Heart left ventricle (tissue), 13 donors: Measurements from ENCODE around the gene SLC25A10.

Source experiments
- CTCF ChIP-seq, 12 donors: fragments of 200-600 bp; sonication (generic) in 4 of 12; IDR thresholded peaks; one replicate each; pipeline versions ENCODE4 v1.5.0 to v1.8.0; 2018 to 2022; ENCODE audit warnings: antibody characterized with exemption in 12 of 12, mild to moderate bottlenecking in 5 of 12
- POLR2A ChIP-seq, 2 donors: fragments of 450-650 bp; IDR thresholded peaks; one replicate each; pipeline ENCODE4 v1.6.1; 2017; ENCODE audit warnings: antibody characterized with exemption in 2 of 2, mild to moderate bottlenecking in 2 of 2, moderate library complexity in 2 of 2
- donor health status: ischemic (EF 13 %, LVEDD 7.1; RV severe dilation, severe dysfunction).
- donor health status: DM: no; HTN: yes; CAD: no.
- donor health status: DM: no; HTN: no; CAD: no.
- donor health status: ischemic (EF 25% LVEDD 6.9; RV normal size, moderate dysfunction).
- donor health status: ischemic (EF 25% LVEDD 5.7; RV mildly dilated, moderate dysfunction).
- donor health status: ischemic (EF 35%, LVEDD 5.7; RV mildly dilated, moderate dysfunction).
- donor health status: nonischemic (EF 11% LVEDD 7.7; RV severe dilation, severe dysfunction).
- donor health status: DM: yes; HTN: yes; CAD: no.
- donor health status: PGD.
- donor health status: ischemic (EF 29% LVEDD 5.4; RV normal size, mild dysfunction).
- donor health status: nonischemic (EF 23%, LVEDD 6.1; RV moderate dilation, normal function).

DNA sequence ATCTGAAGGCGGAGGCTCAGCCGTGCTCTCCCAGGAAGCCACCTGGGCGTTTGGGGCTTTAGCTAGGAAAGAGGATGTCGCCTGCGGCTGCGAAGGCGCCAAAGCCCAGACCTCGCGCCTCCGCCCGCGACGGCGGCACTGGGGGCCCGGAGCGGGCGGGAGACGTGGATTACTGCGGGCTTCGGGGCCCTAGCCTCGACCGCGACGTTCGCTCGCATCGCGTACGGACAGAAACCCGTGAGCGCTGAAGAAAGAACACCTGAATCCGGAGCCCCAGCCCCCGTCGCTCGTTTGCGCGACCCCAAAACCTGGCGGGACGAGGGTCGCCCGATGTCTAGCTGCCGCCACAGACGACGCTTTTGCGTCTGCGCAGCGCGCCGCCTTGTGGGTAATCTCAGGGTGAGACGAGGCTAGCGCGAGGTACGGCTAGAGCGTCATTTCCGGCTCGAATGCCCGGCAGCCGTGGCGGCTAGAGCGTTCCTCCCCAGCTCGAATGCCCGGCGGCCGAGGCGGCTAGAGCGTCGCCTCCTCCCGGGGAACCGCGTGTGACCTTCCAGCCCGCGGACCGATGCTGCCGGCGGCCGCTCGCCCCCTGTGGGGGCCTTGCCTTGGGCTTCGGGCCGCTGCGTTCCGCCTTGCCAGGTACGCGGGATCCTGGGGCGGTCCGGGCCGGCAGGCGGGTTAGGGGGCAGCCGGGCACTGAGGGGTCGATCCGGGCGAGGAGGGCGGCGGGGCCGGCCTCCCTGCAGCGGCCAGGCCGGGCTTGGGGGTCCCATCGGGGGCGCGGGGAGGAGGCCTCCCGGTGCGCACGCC lies 8.9 kb upstream of the SLC25A10 start, which contains the start of gene MRPL12:
- TF ChIP-seq CTCF (IDR thresholded peaks at IDR 0.05) (peak in 9 of 12 donors; percentile 13 to 49 (median 32)), POLR2A (IDR thresholded peaks at IDR 0.05) (peak in 1 of 2 donors; percentile 89)
